HepG2 (cell line): ENCODE data around the gene TRIO. TPM values are rescaled to one million over a fixed set of nuclear protein-coding genes. Genes with fewer than 3 reads are reported as not detected.

ENCODE experiments used
- ASH2L ChIP-seq: fragments of 300-600, 200-600 bp; sonication (generic); IDR thresholded peaks from 2 replicates; pipeline ENCODE4 v1.7.0; 2017; ENCODE audit warnings: low read depth, mild to moderate bottlenecking, moderate library complexity, mixed read lengths, low read length; ENCODE audit not compliant: insufficient read length
- ELF3 ChIP-seq: IDR thresholded peaks from 2 replicates; pipeline ENCODE4 v1.6.1; 2016; ENCODE audit warnings: missing genetic modification reagents, missing compliant biosample characterization
- FOXJ3 ChIP-seq: sonication (generic); formaldehyde crosslinking; IDR thresholded peaks from 2 replicates; pipeline ENCODE4 v1.4.0; 2020; ENCODE audit warnings: missing genetic modification reagents, mild to moderate bottlenecking, borderline replicate concordance
- GABPB1 ChIP-seq: IDR thresholded peaks from 2 replicates; pipeline ENCODE4 v1.6.1; 2016; ENCODE audit warnings: mild to moderate bottlenecking, missing genetic modification reagents, moderate library complexity, missing compliant biosample characterization
- GMEB1 ChIP-seq: sonication (generic); formaldehyde crosslinking; IDR thresholded peaks from 2 replicates; pipeline ENCODE4 v1.5.1; 2020; ENCODE audit warnings: missing genetic modification reagents, mild to moderate bottlenecking, borderline replicate concordance
- KLF13 ChIP-seq: sonication (generic); formaldehyde crosslinking; IDR thresholded peaks from 2 replicates; pipeline ENCODE4 v1.4.0; 2020; ENCODE audit warnings: mild to moderate bottlenecking, missing genetic modification reagents
- MBD4 ChIP-seq: IDR thresholded peaks from 2 replicates; pipeline ENCODE4 v1.6.1; 2012; ENCODE audit warnings: low read length, inconsistent platforms, borderline replicate concordance
- MEIS2 ChIP-seq: sonication (generic); formaldehyde crosslinking; IDR thresholded peaks from 2 replicates; pipeline ENCODE4 v1.9.0; 2021; ENCODE audit warnings: mild to moderate bottlenecking, missing genetic modification reagents
- NKX3-1 ChIP-seq: sonication (generic); formaldehyde crosslinking; IDR thresholded peaks from 2 replicates; pipeline ENCODE4 v1.5.0; 2020; ENCODE audit warnings: missing genetic modification reagents
- NR2F2 ChIP-seq: IDR thresholded peaks from 2 replicates; pipeline ENCODE4 v1.6.1; 2012; ENCODE audit warnings: low read depth, inconsistent platforms, borderline replicate concordance
- PCBP1 ChIP-seq: fragments of 200-400 bp; formaldehyde crosslinking; IDR thresholded peaks from 2 replicates; pipeline ENCODE4 v1.6.1; 2017; ENCODE audit warnings: mild to moderate bottlenecking, low read depth, low read length, borderline replicate concordance
- PTBP1 ChIP-seq: fragments of 200-400 bp; formaldehyde crosslinking; IDR thresholded peaks from 2 replicates; pipeline ENCODE4 v1.6.1; 2018; ENCODE audit warnings: low read length, low read depth; ENCODE audit not compliant: poor library complexity, severe bottlenecking
- RFX5 ChIP-seq: IDR thresholded peaks from 2 replicates; pipeline ENCODE4 v1.6.1; 2011; ENCODE audit warnings: low read depth, low read length, improper control_type of control experiment
- SIN3A ChIP-seq: IDR thresholded peaks from 2 replicates; pipeline ENCODE4 v1.6.1; 2011; ENCODE audit warnings: low read depth, mild to moderate bottlenecking, control low read depth, low read length, borderline replicate concordance
- SP4 ChIP-seq: sonication (generic); formaldehyde crosslinking; IDR thresholded peaks from 2 replicates; pipeline ENCODE4 v1.8.1; 2023; ENCODE audit warnings: mild to moderate bottlenecking, missing genetic modification reagents
- TCF7L2 ChIP-seq: IDR thresholded peaks from 2 replicates; pipeline ENCODE4 v1.6.1; 2011; ENCODE audit warnings: mild to moderate bottlenecking, low read depth, low read length, moderate library complexity
- TGIF2 ChIP-seq: IDR thresholded peaks from 2 replicates; pipeline ENCODE4 v1.6.1; 2016; ENCODE audit warnings: control low read depth, missing compliant biosample characterization
- THAP8 ChIP-seq: sonication (generic); formaldehyde crosslinking; IDR thresholded peaks from 2 replicates; pipeline ENCODE4 v1.5.1; 2020; ENCODE audit warnings: missing genetic modification reagents, mild to moderate bottlenecking, borderline replicate concordance
- ZBTB7B ChIP-seq: sonication (generic); formaldehyde crosslinking; IDR thresholded peaks from 2 replicates; pipeline ENCODE4 v1.4.0; 2020; ENCODE audit warnings: missing genetic modification reagents
- ZNF160 ChIP-seq: sonication (generic); formaldehyde crosslinking; IDR thresholded peaks from 2 replicates; pipeline ENCODE4 v1.8.0; 2022; ENCODE audit warnings: mild to moderate bottlenecking, inconsistent platforms, missing genetic modification reagents
- ZNF225 ChIP-seq: sonication (generic); formaldehyde crosslinking; IDR thresholded peaks from 2 replicates; pipeline ENCODE4 v1.4.0; 2020; ENCODE audit warnings: mild to moderate bottlenecking, missing genetic modification reagents
- ZNF431 ChIP-seq: sonication (generic); formaldehyde crosslinking; IDR thresholded peaks from 2 replicates; pipeline ENCODE4 v1.9.0; 2022; ENCODE audit warnings: missing genetic modification reagents, low read depth, mild to moderate bottlenecking, borderline replicate concordance
- ZNF451 ChIP-seq: sonication (generic); formaldehyde crosslinking; IDR thresholded peaks from 2 replicates; pipeline ENCODE4 v1.5.0; 2020; ENCODE audit warnings: mild to moderate bottlenecking, missing genetic modification reagents
- ZNF563 ChIP-seq: sonication (generic); formaldehyde crosslinking; IDR thresholded peaks from 2 replicates; pipeline ENCODE4 v1.8.0; 2022; ENCODE audit warnings: mild to moderate bottlenecking, moderate library complexity, missing genetic modification reagents
- ZNF567 ChIP-seq: sonication (generic); formaldehyde crosslinking; IDR thresholded peaks from 2 replicates; pipeline ENCODE4 v1.8.1; 2023; ENCODE audit warnings: mild to moderate bottlenecking, missing genetic modification reagents, borderline replicate concordance
- ZNF577 ChIP-seq: sonication (generic); formaldehyde crosslinking; IDR thresholded peaks from 2 replicates; pipeline ENCODE4 v1.4.0; 2020; ENCODE audit warnings: mild to moderate bottlenecking, low read depth, missing genetic modification reagents, borderline replicate concordance
- ZNF691 ChIP-seq: sonication (generic); formaldehyde crosslinking; IDR thresholded peaks from 2 replicates; pipeline ENCODE4 v1.4.0; 2020; ENCODE audit warnings: missing genetic modification reagents, low read depth, mild to moderate bottlenecking, borderline replicate concordance
- ZNF737 ChIP-seq: sonication (generic); formaldehyde crosslinking; IDR thresholded peaks from 2 replicates; pipeline ENCODE4 v1.5.0; 2020; ENCODE audit warnings: missing genetic modification reagents, mild to moderate bottlenecking, borderline replicate concordance
- ZSCAN5A ChIP-seq: sonication (generic); formaldehyde crosslinking; IDR thresholded peaks from 2 replicates; pipeline ENCODE4 v1.8.0; 2022; ENCODE audit warnings: mild to moderate bottlenecking, missing genetic modification reagents, borderline replicate concordance
- polyA plus RNA-seq, 8 experiments: library from polyadenylated mRNA; depleted of rRNA in 3 of 8; stranded (reverse) in 7 of 8; unstranded in 1 of 8; fragments of >200 nt; fragmentation: Illumina TruSeq in 4 of 8; extraction: Trizol in 4 of 8; gene quantifications; 2 replicates each; pipeline versions ENCODE4 v1.2.1 to v1.2.3, GENCODE V29; 2011 to 2016; ENCODE audit warnings: low read depth in 4 of 8, missing spikeins in 1 of 8, mixed read lengths in 1 of 8; ENCODE audit not compliant: insufficient read depth in 1 of 8
- total RNA-seq, 5 experiments: library from RNA; depleted of rRNA; stranded (reverse); fragments of >200 nt; fragmentation: Illumina TruSeq; extraction: Trizol; gene quantifications; 2 replicates each; pipeline ENCODE4 v1.2.3, GENCODE V29; 2016; ENCODE audit warnings: low read depth in 1 of 5

Gene TRIO
- total and polyA plus RNA-seq, 2 of the 13 experiments (the other 11 are each of a cell fraction or from before 2014, with no cell fraction given): 45.2 to 45.9 TPM

GRCh38 chr5:14212838-14213237 lies 69.7 kb downstream of the TRIO start (continued):
- TF ChIP-seq ELF3 (CRISPR knock-in tag): peak; percentile 92
- no peak for TF ChIP-seq ZNF160
- TF ChIP-seq ZNF451 (CRISPR knock-in tag): no peak
- no peak for TF ChIP-seq MEIS2 (CRISPR knock-in tag)
- no peak for TF ChIP-seq SP4 (CRISPR knock-in tag)
- TF ChIP-seq ZNF577 (CRISPR knock-in tag): no peak
- TF ChIP-seq PCBP1: no peak
- TF ChIP-seq GABPB1 (CRISPR knock-in tag): no peak
- no peak for TF ChIP-seq ZNF691 (CRISPR knock-in tag)
- no peak for TF ChIP-seq NKX3-1 (CRISPR knock-in tag)
- no peak for TF ChIP-seq ZBTB7B (CRISPR knock-in tag)
- TF ChIP-seq TCF7L2: no peak
- no peak for TF ChIP-seq THAP8
- no peak for TF ChIP-seq ZSCAN5A (CRISPR knock-in tag)
- TF ChIP-seq KLF13: no peak
- TF ChIP-seq ASH2L: peak; percentile 32
- TF ChIP-seq ZNF225 (CRISPR knock-in tag): no peak
- TF ChIP-seq PTBP1: no peak
- no peak for TF ChIP-seq NR2F2
- no peak for TF ChIP-seq TGIF2 (CRISPR knock-in tag)
- TF ChIP-seq MBD4: no peak
- no peak for TF ChIP-seq ZNF567
- no peak for TF ChIP-seq ZNF431 (CRISPR knock-in tag)
- TF ChIP-seq ZNF563 (CRISPR knock-in tag): no peak
- TF ChIP-seq RFX5: no peak
- TF ChIP-seq GMEB1 (CRISPR knock-in tag): no peak
- no peak for TF ChIP-seq SIN3A
- TF ChIP-seq FOXJ3: peak; percentile 82; the same call in 1 of the 2 replicates
- TF ChIP-seq ZNF737: no peak
